ENCODE results near the gene ANKRD6. TPM values are rescaled to one million over a fixed set of nuclear protein-coding genes. Genes with fewer than 3 reads are reported as not detected.
"Not testable (repeated sequence)": the region's sequence is repeated elsewhere in the genome, so short reads cannot be mapped to it uniquely, and the experiment has no call there.

Gene ANKRD6
- total RNA-seq, 1 donor, result 15.3 TPM

DNA sequence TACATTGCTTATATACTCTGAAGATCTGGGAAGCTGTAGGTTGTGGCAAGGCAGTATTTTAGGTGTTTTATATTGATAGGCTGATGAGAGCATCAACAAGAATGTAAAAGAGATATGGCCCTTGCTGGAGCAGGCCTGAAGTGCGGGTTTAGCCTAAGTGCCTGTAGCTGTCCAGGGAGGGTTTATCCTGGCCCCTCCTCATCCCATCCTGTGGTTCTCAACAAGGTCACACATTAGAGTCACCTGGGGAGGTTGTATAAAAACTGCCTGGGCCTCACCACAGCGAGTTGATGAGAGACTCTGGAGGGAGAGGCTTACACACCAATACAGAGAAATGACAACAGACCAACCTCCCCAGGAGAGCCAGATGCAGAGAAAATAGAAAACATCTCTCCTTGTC, 157.2 kb downstream of the ANKRD6 start:
- no peak for DNase-seq (ENCODE audit: low read depth in 2 of 3, low spot score in 2 of 3)

DNA sequence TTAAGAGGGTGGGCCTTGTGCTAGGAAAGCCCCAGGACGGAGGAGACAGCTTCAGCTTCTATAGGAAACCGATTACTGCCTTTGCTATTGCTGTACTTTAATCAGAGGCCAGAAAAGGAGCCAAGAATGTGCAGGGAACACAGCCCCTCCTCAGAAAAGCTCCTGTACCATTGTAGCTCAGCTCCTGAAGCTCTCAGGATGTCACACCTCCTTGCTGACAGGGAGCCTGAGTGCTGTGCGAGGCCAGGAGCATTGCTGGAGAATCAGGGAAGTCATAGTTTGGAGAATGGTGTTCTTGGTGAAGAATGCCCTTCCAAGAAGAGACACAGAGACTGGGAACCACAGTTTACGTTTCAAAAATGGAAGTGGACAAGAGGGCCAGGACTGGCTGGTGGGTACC, 158.8 kb downstream of the ANKRD6 start:
- no peak for DNase-seq (ENCODE audit: low read depth in 2 of 3, low spot score in 2 of 3)

DNA sequence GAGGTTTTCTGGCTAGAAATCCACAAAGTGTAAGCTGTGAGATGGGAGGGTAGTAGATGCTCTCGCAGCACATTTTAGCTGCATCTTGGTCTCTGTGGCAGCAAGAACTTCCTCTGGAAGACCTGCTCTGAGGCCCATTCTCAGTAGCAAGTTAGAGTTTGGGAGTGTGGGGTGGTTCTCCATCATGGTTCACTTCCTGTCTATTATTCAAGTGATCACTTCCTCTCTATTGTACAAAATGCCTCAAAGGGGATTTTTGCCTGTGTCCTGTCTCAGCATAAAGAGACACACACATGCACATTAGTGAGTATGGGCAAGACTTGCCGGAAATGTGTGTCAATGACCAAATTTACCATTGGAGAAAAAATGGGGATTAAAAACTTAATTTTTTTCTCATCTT, 163.1 kb downstream of the ANKRD6 start:
- DNase-seq (ENCODE audit: low read depth in 2 of 3, low spot score in 2 of 3), result peak in 1 of 3 donors; percentile 24

DNA sequence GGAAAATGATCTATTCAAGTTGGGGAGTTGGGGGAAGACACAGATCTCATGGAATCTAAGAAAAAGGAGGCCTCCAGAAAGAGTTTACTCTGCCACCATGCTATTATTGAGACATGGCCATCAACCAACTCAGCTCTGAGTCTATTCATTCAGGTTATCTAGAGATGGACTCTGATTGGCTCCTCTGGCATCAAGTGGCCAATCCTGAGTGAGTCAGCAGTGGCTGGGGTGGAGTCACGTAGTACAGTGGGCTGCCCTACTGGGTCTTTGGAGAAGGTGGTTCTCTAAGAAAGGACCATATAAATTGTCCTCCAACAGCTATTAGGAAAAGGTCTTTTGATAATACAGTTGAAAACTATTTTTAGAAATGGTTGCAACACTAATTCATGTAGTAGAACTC, 163.5 kb downstream of the ANKRD6 start:
- DNase-seq (ENCODE audit: low read depth in 2 of 3, low spot score in 2 of 3), result peak in 1 of 3 donors; percentile 10

DNA sequence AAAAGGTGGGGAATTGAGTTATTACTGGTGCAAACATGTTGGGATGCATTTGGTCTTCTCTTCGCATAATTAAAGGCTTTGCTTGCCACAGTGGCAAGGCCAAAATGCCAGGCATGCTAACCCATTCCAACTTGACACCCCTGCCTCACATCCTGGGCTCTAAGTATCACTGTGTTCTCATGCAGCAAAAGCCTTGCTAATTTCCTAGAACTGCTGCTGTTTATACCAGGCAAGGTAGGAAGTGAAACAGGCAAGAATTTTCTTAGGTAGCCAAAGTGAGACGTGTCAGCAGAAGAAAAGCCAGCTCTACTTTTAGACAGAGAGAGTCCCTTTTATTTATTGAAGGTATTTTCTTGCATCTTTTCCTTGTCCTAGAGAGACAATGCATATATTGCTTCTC, 164.4 kb downstream of the ANKRD6 start:
- DNase-seq (ENCODE audit: low read depth in 2 of 3, low spot score in 2 of 3), result no peak

DNA sequence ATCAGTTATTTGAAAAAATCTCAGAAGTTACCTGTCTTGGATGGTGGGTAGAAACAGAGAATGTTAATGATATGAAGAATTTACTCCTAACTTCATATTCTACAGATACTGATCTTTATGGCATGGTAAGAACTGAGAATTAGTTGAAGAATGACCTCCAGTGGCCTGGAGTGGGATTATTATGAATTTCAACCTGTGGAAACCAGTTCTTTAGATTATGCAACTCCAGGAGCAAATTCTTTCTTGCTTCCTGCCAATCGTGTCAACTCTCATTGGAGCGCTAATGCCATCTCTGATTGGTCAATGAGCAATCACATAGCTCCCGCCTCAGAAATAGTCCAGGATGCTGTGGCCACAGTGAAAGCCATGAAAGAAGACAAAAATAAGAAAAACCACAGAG, 165.0 kb downstream of the ANKRD6 start:
- peak in 2 of 3 donors; percentile 53 to 73 for DNase-seq (ENCODE audit: low read depth in 2 of 3, low spot score in 2 of 3)

DNA sequence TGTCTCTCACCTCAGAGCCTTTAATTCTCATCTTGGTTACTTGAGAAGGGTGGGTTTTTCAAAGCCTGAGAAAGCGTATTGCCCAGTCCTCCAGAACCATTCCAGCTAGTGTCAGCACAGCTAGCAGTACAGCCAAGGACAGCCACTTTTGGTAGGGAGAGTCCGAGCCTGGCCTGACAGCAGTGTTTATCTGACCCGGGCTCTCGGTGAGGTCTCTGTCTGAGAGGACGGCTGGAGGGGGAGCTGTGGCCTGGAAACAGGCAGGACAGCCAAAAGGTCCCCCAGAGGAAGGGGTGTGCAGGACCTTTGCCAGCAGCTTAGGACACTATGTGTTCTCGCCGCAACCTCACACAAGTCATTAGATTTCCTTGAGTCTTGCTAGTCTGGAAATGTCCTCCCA, 166.8 kb downstream of the ANKRD6 start:
- DNase-seq (ENCODE audit: low read depth in 2 of 3, low spot score in 2 of 3), result no peak

DNA sequence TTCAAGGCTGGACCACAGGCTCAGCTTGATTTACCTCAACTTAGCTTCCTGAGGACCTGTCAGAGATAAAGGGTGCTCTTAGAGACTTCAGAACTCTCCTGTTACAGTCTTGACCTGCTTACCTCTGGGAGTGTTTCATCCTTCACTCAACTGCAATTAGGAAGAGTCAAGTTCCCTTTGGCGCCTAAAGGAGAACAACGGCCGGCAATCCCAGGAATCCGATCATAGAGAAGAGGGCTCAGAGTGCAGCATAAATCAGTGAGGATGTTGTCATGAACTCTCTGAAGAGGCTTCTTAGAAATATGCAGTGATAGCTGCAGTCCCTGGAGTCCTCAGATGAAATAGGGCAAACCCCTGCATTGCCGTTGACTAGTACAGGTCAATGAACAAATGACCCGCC, 169.2 kb downstream of the ANKRD6 start:
- no peak for DNase-seq (ENCODE audit: low read depth in 2 of 3, low spot score in 2 of 3)

DNA sequence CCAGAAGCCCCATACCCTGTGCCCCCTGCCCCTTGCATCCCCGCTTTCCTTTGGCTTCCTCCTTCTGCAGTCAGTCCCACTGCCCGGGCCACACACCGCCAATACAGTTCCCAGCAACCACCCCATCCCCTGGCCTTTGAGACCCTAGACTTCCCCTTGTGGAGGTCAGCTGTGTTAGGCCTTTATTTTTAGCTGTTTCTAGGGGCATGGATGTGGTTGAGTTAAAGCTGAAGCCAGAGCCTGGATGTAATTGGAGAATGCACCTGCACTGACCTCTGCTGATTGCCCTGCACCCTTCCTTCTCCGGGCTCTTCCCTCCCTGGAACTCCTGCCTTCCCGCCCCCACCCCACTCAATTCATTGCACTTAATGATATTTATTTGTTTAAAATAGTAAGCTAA, 171.7 kb downstream of the ANKRD6 start:
- no peak for DNase-seq (ENCODE audit: low read depth in 2 of 3, low spot score in 2 of 3)

DNA sequence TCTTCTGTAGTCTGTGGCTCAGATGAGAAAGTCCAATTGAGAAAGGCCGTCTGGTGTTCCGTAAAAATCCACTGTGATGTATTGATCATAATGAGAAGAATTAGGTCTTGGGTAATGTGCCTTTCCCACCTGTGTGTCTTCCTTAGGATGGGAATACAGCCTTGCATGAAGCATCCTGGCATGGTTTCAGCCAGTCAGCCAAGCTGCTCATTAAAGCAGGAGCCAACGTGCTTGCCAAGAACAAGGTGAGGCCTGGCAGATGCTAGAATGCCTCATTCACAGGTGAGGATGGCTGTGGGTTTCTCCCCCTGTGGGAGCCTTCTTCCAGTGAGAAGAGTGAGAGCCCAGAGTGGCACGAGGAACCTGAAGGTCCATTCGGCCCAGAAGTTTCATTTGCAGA, 172.9 kb downstream of the ANKRD6 start:
- no peak for DNase-seq (ENCODE audit: low read depth in 2 of 3, low spot score in 2 of 3)

DNA sequence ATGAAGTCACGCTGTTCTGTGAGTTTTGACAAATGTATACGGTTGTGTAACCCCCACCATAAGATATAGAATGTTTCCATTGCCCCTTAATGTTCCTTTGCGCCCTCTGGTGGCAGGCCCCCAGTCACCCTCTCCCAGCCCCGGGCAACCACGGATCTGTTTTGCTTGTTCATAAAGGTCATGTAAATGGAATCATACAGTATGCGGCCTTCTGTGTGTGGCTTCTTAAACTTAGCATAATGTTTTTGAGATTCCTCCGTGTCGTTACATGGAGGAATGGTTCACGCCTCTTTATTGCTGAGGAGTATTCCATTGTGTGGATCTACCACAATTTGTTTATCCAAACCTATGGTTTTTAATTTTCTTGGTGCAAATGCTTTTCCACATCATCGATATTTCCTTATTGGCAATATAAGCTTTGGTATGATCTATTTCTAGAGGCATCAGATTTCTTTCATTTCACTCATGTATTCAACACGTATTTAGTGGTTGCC, 177.2 kb downstream of the ANKRD6 start:
- DNase-seq (ENCODE audit: low read depth in 2 of 3, low spot score in 2 of 3), result peak; percentile 46 to 84 (median 67)

DNA sequence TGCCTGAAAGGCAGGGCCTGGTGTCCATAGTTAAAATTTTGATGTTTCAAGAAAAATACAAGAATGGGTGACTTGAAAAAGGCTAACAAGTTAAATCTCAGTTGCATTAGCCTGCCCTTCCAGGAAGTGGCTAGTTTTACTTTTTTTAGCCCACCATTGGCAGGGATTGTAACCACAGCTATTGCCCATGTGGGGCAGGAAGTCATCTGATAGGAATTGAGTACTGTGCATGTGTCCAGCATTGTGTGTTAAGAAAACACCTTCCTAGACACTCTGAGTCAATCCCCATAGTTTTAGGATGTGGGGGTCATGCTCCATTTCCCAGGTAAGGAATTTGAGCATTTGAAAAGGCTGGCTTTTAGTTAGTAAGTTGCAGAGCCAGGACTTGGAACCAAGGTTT, 178.7 kb downstream of the ANKRD6 start:
- no peak for DNase-seq (ENCODE audit: low read depth in 2 of 3, low spot score in 2 of 3)

DNA sequence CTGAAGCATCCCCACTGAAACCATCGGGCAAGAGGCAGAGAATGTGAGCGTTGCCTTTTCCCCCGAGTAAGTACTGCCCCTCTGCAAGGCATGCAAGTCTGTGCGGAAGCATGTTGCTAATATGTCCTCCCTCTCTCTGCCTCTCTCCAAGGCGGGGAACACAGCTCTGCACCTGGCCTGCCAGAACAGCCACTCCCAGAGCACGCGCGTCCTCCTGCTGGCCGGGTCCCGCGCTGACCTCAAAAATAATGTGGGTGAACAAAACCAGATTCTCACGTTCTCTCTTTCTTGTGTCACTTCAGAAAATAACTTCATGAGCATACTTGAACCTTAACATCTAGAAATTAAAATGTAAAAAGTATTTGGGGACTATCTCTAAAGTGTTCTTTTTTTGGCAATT, 179.2 kb downstream of the ANKRD6 start:
- no peak for DNase-seq (ENCODE audit: low read depth in 2 of 3, low spot score in 2 of 3)

DNA sequence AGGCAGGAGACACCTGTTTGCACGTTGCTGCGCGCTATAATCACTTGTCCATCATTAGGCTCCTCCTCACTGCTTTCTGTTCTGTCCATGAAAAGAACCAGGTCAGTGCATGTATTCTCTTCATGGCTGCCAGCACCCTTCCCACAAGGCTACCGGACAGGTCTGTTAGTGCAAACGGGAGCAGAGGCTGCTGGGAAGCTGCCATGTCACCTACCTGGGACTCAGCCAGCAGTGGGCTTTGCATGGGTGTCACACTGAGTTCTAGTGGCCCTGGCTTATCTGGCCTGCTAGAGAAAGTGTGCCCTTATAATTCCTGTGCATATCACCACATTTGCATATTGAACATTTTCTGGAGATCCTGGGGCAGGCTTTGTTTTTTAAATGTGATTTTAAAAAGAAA, 180.8 kb downstream of the ANKRD6 start:
- DNase-seq (ENCODE audit: low read depth in 2 of 3, low spot score in 2 of 3), result no peak

DNA sequence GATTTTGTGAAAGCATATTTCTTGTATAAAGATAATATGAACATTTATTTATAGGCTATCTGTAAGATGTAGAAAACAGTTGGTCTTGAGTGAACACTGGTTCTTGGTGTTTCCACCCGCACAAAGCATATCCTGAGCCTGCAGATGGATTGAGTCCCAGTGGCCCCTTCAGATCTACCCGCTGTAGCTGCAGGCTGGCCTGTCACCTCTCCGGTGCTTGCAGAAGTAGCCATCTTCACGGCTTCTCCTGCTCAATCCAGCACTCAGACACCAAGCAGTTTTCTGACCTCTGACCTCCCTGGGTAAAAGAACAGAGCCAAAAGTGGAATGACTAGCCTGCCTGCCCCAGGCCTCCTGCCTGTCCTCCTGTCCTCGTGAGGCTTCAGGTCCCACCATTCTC, 182.9 kb downstream of the ANKRD6 start:
- no peak for DNase-seq (ENCODE audit: low read depth in 2 of 3, low spot score in 2 of 3)

DNA sequence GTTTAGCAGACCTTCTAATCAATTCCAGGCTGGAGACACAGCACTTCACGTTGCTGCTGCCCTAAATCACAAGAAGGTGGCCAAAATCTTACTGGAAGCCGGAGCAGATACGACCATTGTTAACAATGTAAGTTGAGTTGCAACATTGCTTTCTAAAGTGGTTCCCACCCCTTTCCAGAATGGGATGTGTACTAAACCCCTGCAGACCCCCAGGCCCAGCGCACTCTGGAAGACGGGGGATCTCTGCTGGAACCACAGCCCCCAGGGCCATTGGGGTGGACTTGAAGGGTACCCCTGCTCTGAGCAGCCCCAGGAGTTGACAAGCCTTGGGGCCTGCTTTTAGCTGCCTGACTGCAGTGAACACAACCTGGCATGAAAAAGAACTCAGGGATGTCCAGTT, 183.6 kb downstream of the ANKRD6 start:
- no peak for DNase-seq (ENCODE audit: low read depth in 2 of 3, low spot score in 2 of 3)

DNA sequence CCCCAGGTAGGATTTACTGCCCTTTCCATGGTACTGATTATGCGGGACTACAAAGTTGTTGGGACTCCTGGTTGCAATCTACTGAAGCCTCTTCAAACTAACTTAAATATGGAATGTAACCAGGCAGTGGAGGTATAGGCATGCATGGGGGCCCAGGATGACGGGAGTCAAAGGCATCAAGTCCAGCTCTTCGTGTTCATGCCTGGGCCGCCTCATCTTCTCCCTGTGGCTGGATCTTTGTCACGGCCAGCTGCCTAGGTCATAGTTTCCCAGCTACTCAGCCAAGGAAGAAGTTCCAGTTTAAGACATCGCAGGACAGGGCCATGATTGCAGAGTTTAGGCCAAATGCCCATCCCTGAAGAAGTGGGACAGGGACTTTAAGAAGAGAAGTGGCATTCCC, 185.1 kb downstream of the ANKRD6 start:
- no peak for DNase-seq (ENCODE audit: low read depth in 2 of 3, low spot score in 2 of 3)

DNA sequence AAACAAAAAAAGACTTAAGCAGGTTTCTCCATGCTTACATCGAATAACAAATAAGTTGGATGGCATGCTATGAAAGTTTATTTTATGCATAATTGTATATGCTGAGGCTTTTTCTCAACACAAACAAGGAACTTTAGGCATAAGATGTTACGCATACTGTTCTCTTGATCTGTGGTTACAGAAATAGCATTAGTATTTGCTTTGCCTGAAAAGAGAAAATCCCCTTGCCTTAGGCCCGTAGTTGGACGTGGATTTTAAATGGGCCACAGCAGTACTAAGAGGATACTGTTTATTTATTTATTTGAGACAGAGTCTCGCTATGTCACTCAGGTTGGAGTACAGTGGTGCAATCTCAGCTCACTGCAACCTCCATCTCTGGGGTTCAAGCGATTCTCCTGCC, 186.6 kb downstream of the ANKRD6 start:
- DNase-seq (ENCODE audit: low read depth in 2 of 3, low spot score in 2 of 3), result no peak

DNA sequence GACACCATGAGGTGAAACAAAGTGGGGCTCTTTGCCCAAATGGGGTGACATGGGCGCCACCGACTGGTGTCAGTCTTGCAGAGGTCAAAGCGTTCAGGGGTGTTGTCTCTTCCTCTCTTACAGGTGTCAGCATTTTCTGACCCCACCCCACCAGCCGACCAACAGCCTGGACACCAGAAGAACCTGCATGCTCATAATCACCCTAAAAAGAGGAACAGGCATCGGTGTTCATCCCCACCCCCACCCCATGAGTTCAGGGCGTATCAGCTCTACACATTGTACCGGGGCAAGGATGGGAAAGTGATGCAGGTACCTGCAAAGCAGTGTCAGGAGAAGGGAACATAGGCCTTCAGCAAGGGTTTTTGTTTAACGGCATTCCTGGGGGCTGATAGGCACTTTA, 190.8 kb downstream of the ANKRD6 start:
- no peak for DNase-seq (ENCODE audit: low read depth in 2 of 3, low spot score in 2 of 3)

DNA sequence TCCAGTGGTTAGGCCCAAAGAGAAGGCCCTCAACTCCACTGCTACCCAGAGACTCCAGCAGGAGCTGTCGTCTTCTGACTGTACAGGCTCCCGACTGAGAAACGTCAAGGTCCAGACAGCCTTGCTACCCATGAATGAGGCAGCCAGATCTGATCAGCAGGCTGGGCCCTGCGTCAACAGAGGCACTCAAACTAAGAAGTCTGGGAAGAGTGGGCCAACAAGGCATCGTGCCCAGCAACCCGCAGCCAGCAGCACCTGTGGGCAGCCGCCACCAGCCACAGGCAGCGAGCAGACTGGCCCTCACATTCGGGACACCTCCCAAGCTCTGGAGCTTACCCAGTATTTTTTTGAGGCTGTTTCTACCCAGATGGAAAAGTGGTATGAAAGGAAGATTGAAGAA, 197.5 kb downstream of the ANKRD6 start:
- DNase-seq (ENCODE audit: low read depth in 2 of 3, low spot score in 2 of 3), result no peak

DNA sequence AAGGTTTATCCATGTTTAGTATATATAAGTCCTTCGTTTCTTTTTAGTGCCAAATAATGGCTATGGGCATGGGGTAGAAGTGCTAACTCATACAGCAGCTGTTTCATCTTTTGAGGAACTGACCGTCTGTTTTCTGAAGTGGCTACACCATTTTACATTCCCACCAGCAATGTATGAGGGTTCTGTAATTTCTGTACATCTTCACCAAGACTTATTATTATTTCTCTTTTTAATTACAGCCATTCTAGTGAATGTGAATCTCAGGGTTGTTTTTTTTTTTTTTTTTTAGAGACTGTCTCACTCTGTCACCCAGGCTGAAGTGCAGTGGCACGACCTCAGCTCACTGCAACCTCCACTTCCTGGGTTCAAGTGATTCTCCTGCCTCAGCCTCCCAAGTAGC, 203.5 kb downstream of the ANKRD6 start:
- DNase-seq (ENCODE audit: low read depth in 2 of 3, low spot score in 2 of 3), result not testable (repeated sequence)

DNA sequence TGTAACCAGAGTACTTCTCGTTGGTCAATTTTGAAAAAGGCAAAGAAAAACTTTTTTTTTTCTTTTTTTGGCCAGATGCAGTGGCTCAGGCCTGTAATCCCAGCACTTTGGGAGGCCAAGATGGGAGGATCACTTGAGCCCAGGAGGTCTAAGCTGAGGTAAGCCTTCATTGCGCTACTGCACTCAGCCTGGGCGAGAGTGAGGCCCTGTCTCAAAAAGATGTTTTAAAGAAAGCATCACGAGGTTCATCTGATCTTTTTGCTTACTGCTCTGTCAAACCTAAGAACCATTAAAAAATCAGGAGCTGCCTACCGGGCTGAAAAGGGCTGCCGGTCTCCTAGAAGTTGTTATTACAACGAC, 205.0 kb downstream of the ANKRD6 start:
- DNase-seq (ENCODE audit: low read depth in 2 of 3, low spot score in 2 of 3), result no peak

DNA sequence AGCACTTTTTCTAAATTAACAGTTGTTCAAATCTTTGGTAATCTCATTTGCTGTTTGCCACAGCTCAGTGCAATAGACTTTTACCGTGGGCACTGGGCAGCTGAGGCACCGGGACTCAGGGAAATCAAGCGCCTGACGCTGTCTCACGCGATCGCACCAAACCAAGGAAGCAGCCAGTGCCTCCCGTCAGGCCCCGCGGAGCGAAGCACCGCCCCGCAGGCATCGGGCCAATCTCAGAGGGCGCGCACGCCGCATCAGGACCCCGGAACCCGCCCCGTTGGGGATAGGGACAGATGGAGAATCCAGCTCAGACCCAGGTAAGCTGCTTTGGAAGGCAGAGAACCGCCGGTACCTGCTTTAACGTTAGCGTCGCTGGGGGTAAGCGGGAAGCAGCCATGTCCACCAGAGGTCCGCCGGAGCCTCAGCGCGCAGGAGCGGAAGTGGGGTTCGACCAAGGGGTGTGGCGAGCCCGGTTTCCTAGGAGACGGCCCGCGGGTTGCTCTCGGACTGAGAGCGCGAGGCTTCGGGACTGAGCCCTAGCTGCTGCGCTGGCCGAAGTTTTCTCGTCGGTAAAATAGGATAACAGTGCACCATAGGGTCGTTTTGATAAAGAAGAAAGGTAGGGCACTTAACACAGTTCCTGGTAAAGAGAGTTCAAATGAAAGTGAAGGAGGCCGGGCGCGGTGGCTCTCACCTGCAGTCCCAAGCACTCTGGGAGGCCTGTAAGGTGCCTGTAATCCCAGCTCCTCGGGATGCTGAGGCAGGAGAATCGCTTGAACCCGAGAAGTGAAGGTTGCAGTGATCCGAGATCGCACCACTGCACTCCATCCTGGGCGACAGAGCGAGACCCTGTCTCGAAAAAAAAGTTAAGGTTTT, 205.6 kb downstream of the ANKRD6 start, which contains the start of gene LYRM2:
Gene LYRM2 (minus strand): TSS at position 428 of the 876 bp plus-strand sequence. CDS start 31 bp downstream, at position 397.
- peak; percentile 85 to 95 (median 91) for DNase-seq (ENCODE audit: low read depth in 2 of 3, low spot score in 2 of 3)
